Type B pancreatic cell (in vitro differentiated cells): ENCODE measurements around the gene DOLK. TPM values are rescaled to one million over a fixed set of nuclear protein-coding genes. Genes with fewer than 3 reads are reported as not detected.

ENCODE experiments used
- DNase-seq: peaks from one replicate; pipeline ENCODE4 v3.0.0; 2021; ENCODE audit warnings: mixed read lengths; ENCODE audit not compliant: unreplicated experiment; ENCODE audit errors: extremely low spot score
- H3K27ac Mint-ChIP-seq: 2 replicates; pipeline ENCODE4 v1.8.0; 2021; ENCODE audit warnings: mild to moderate bottlenecking, mixed read lengths
- H3K27me3 Mint-ChIP-seq: 2 replicates; pipeline ENCODE4 v1.8.0; 2021; ENCODE audit warnings: mixed read lengths
- H3K36me3 Mint-ChIP-seq: 2 replicates; pipeline ENCODE4 v1.8.0; 2021; ENCODE audit warnings: mixed read lengths
- H3K4me1 Mint-ChIP-seq: one replicate; pipeline ENCODE4 v1.8.0; 2021; ENCODE audit warnings: mixed read lengths; ENCODE audit not compliant: unreplicated experiment
- H3K4me3 Mint-ChIP-seq: 2 replicates; pipeline ENCODE4 v1.8.0; 2021; ENCODE audit warnings: mild to moderate bottlenecking, mixed read lengths
- H3K9me3 Mint-ChIP-seq: 2 replicates; pipeline ENCODE4 v1.8.0; 2021; ENCODE audit warnings: mixed read lengths
- total RNA-seq: library from RNA; stranded (reverse); gene quantifications from 2 replicates; pipeline ENCODE4 v1.2.1, GENCODE V29; 2021; ENCODE audit warnings: low replicate concordance
- TF ChIP-seq, protein P1 (sequence below): fragments of 200-600 bp; sonication (generic); conservative IDR thresholded peaks from 2 replicates; pipeline ENCODE4 v1.5.0; 2021; ENCODE audit warnings: antibody characterized with exemption, mild to moderate bottlenecking

The DOLK gene
- total RNA-seq, 1 donor from 2014 or later: 21.6 TPM

DNA sequence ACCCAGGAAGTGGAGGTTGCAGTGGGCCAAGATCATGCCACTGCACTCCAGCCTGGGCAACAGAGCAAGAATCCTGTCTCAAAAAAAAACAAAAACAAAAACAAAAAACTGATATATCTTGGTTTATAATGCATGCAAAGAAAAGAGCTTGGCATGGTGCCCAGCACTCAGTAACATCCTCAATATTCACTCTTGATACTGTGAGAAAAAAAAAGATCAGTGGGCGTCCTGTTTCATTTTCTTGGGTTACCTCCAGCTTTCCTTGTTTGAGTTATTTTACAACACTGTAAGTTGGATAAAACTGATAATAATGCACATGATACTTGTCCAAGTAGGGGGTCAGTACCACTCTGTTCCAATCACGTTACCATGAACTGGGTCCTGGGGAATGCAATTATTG lies 18.8 kb downstream of the DOLK start:
- no peaks in the 10 kb centered on the region for H3K36me3 Mint-ChIP-seq
- TF ChIP-seq, protein P1, sequence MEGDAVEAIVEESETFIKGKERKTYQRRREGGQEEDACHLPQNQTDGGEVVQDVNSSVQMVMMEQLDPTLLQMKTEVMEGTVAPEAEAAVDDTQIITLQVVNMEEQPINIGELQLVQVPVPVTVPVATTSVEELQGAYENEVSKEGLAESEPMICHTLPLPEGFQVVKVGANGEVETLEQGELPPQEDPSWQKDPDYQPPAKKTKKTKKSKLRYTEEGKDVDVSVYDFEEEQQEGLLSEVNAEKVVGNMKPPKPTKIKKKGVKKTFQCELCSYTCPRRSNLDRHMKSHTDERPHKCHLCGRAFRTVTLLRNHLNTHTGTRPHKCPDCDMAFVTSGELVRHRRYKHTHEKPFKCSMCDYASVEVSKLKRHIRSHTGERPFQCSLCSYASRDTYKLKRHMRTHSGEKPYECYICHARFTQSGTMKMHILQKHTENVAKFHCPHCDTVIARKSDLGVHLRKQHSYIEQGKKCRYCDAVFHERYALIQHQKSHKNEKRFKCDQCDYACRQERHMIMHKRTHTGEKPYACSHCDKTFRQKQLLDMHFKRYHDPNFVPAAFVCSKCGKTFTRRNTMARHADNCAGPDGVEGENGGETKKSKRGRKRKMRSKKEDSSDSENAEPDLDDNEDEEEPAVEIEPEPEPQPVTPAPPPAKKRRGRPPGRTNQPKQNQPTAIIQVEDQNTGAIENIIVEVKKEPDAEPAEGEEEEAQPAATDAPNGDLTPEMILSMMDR: no peak
- no peak overlapping the region for H3K27ac Mint-ChIP-seq
- H3K9me3 Mint-ChIP-seq: no peaks in the 10 kb centered on the region
- no peak for DNase-seq
- peaks cover 6% of the 10 kb centered on the region for H3K4me1 Mint-ChIP-seq
- no peak overlapping the region for H3K4me3 Mint-ChIP-seq
- no peaks in the 10 kb centered on the region for H3K27me3 Mint-ChIP-seq

GRCh38 chr9:128927731-128928411 lies 19.5 kb downstream of the DOLK start:
- Mint-ChIP-seq H3K27ac (peak overlapping the region; percentile 60), H3K4me3 (peak overlapping the region; percentile 42), H3K36me3 (no peaks in the 10 kb centered on the region), H3K9me3 (no peaks in the 10 kb centered on the region), H3K27me3 (no peaks in the 10 kb centered on the region), H3K4me1 (peaks cover 6% of the 10 kb centered on the region)
- TF ChIP-seq, protein P1: peak; percentile 85
- no peak for DNase-seq

DNA sequence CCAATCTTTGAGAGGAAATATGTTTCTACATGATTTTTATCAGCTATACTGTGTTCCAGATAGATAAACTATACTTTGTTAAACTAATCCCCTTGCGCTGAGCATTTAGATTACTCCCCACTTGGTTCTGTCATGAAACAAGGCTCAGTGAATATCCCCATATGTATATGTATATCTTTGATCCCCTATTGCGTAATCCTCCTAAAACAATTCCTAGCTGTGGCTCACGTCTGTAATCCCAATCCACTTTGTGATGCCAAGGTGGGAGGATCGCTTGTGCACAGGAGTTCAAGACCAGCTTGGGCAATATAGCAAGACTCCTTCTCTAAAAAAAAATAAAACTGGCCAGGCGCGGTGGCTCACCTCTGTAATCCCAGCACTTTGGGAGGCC lies 23.9 kb downstream of the DOLK start:
- Mint-ChIP-seq H3K9me3 (no peaks in the 10 kb centered on the region), H3K4me3 (peak overlapping the region; percentile 36), H3K36me3 (no peaks in the 10 kb centered on the region), H3K27me3 (no peaks in the 10 kb centered on the region), H3K27ac (peak overlapping the region; percentile 29), H3K4me1 (peaks cover 17% of the 10 kb centered on the region)
- DNase-seq: no peak
- TF ChIP-seq, protein P1: no peak

DNA sequence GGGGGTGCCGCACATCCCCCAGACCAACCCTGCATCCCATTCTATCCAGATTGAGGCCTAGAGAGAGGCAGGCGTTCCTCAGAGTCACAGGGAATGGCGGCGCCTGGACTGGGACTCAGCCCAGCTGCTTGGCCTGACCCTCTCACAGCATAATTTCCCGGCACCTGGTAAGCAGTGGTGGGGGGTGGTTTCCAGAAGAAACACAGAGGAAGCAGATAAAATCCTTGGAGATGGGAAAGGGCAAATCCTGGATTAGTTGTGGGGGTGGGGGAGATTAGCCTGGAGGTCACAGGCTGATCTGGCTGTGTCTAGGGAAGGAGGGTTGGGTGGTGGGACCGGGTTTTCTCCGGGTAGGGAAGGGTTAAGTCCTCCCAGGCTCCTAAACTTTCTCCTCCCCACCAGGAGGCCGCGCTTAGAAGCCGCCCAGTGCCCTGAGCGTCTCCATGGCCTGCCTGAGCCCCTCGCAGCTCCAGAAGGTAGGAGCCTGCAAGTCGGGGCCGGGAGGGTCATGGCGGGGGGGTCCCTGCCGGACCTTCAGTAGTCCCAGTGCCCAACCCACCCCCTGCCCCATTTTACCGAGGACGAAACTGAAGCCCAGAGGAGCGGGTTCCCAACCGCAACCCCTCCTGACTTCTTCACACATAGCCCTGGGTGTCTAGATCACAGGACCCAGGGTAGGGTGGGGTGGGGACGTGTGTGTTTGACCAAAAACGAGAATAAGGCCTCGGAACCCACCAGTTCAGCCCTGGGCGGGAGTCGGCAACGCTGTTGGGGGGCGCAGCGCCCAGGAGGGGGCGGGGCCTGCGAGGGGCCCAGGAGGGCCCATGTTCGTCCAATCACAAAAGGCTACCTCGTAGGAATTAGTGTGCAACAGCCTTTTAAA lies 25.3 kb downstream of the DOLK start:
- no peaks in the 10 kb centered on the region for H3K27me3 Mint-ChIP-seq
- H3K9me3 Mint-ChIP-seq: no peaks in the 10 kb centered on the region
- H3K4me3 Mint-ChIP-seq: peak overlapping the region; percentile 87
- no peak for DNase-seq
- H3K4me1 Mint-ChIP-seq: peaks cover 10% of the 10 kb centered on the region
- H3K36me3 Mint-ChIP-seq: peaks cover 4% of the 10 kb centered on the region
- peak overlapping the region; percentile 83 for H3K27ac Mint-ChIP-seq
- TF ChIP-seq, protein P1: peak; percentile 42

DNA sequence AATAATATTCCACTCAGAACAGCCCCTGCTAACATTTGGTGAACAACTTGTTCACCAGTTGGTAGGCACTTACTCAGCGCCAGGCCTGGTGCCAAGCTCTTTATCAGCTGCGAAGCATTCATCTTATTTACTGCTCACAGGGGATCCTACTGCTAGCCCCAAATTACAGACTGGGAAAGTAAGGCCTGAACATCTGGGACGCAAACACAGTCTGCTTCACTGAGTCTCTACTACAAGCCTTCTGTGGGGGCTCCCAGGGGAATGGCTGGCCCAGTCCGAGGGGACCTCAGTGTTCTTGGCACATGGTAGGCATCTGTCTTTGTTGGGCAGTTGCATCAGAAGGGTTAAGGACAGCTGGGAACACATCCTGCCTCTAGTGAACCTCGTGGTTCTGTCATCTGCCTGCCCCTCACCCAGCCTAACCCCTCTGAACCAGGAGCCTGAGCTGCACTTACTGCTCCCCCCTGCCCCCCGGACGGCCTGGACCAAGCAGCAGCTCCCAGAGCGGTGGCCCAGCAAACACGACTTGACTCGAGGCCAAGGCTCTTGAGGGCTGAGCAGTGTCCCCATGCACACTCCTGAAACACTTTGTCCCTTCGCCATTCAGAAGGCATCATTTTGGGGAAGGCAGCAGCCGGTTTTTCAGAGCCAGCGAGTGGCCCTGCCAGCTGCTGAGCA lies 26.9 kb downstream of the DOLK start, which contains the start of gene PHYHD1:
Gene PHYHD1, plus strand, starts transcription at position 602 of the 678 bp plus-strand sequence. CDS start 1,342 bp downstream, outside the sequence.
- no peak for DNase-seq
- peak within 1 kb of the TSS; percentile 87 for H3K4me3 Mint-ChIP-seq

More for the DNA sequence above, 26.9 kb downstream of the DOLK start, which contains the start of gene PHYHD1:
- Mint-ChIP-seq H3K36me3 (peaks cover 4% of the 10 kb centered on the region), H3K9me3 (no peaks in the 10 kb centered on the region), H3K27me3 (no peaks in the 10 kb centered on the region), H3K4me1 (peaks cover 10% of the 10 kb centered on the region), H3K27ac (peak within 1 kb of the TSS; percentile 83)
- TF ChIP-seq, protein P1: no peak
